Measurements from ENCODE around the gene ZMYND15. TPM values are rescaled to one million over a fixed set of nuclear protein-coding genes. Genes with fewer than 3 reads are reported as not detected.
A peak's percentile ranks its signal among the peaks of the same experiment; 100 is the strongest.
"Not testable (repeated sequence)": the region's sequence is repeated elsewhere in the genome, so short reads cannot be mapped to it uniquely, and the experiment has no call there.

ZMYND15 gene
- total RNA-seq, 1 experiment from 2014 or later = 0.17 TPM

- Histone ChIP-seq H3K9me3 (ENCODE audit: low read depth, low read length, poor library complexity, severe bottlenecking) (no peaks in the 10 kb centered on the region), H3K27me3 (replicated peaks; ENCODE audit: insufficient read depth, low read depth, low read length, poor library complexity) (no peaks in the 10 kb centered on the region), H3K36me3 (ENCODE audit: insufficient read depth, low read length, poor library complexity, severe bottlenecking) (peaks cover 4% of the 10 kb centered on the region), H3K4me3 (ENCODE audit: low read depth, low read length, poor library complexity, severe bottlenecking) (peak overlapping the region; percentile 86), H3K4me1 (ENCODE audit: insufficient read depth, low read length, poor library complexity, severe bottlenecking) (peaks cover 16% of the 10 kb centered on the region), H3K27ac (ENCODE audit: low read depth, low read length, poor library complexity, severe bottlenecking) (peak overlapping the region; percentile 81)
- intact Hi-C loops (cut with micrococcal nuclease; ENCODE audit: unreplicated experiment) = no loop called here
- no peak for TF ChIP-seq CTCF (conservative IDR thresholded peaks at IDR 0.05; ENCODE audit: low read depth, low read length)
- TF ChIP-seq EZH2 (IDR thresholded peaks at IDR 0.05; ENCODE audit: borderline replicate concordance, low read depth, low read length, poor library complexity, severe bottlenecking) = no peak
- ChIA-PET CTCF (interaction anchor here (0.6 to 1.0 kb wide), 2 partner anchors 79 to 180 kb away, joined by 4 to 5 read pairs; no protein-coding TSS in a partner anchor), POLR2A (ENCODE audit: low non-redundant PET) (interaction anchor here (0.7 kb wide), 1 partner anchor 43 kb away, joined by 5 read pairs; no protein-coding TSS in a partner anchor)
- no TSS peak for BruUV-seq (replicated peaks)
- no peak for DNase-seq (ENCODE audit: low spot score)
These were observed 28.7 kb upstream of the ZMYND15 start for GRCh38 chr17:4710693-4711634.

- ChIA-PET CTCF (no interaction called here), POLR2A (ENCODE audit: low non-redundant PET) (no interaction called here)
- Histone ChIP-seq H3K27ac (ENCODE audit: low read depth, low read length, poor library complexity, severe bottlenecking) (peak overlapping the region; percentile 81), H3K4me3 (ENCODE audit: low read depth, low read length, poor library complexity, severe bottlenecking) (peak overlapping the region; percentile 86), H3K9me3 (ENCODE audit: low read depth, low read length, poor library complexity, severe bottlenecking) (no peaks in the 10 kb centered on the region), H3K27me3 (replicated peaks; ENCODE audit: insufficient read depth, low read depth, low read length, poor library complexity) (no peaks in the 10 kb centered on the region), H3K36me3 (ENCODE audit: insufficient read depth, low read length, poor library complexity, severe bottlenecking) (peaks cover 5% of the 10 kb centered on the region), H3K4me1 (ENCODE audit: insufficient read depth, low read length, poor library complexity, severe bottlenecking) (peaks cover 16% of the 10 kb centered on the region)
- intact Hi-C loops (cut with micrococcal nuclease; ENCODE audit: unreplicated experiment) = no loop called here
- no TSS peak for BruUV-seq (replicated peaks)
- no peak for DNase-seq (ENCODE audit: low spot score)
- TF ChIP-seq EZH2 (IDR thresholded peaks at IDR 0.05; ENCODE audit: borderline replicate concordance, low read depth, low read length, poor library complexity, severe bottlenecking) (no peak), CTCF (conservative IDR thresholded peaks at IDR 0.05; ENCODE audit: low read depth, low read length) (no peak)
These were observed 27.9 kb upstream of the ZMYND15 start for GRCh38 chr17:4711661-4712181.

GRCh38 chr17:4712526-4712925 lies 27.1 kb upstream of the ZMYND15 start:
- Histone ChIP-seq H3K27me3 (replicated peaks; ENCODE audit: insufficient read depth, low read depth, low read length, poor library complexity) (no peaks in the 10 kb centered on the region), H3K36me3 (ENCODE audit: insufficient read depth, low read length, poor library complexity, severe bottlenecking) (peaks cover 10% of the 10 kb centered on the region), H3K27ac (ENCODE audit: low read depth, low read length, poor library complexity, severe bottlenecking) (no peak overlapping the region), H3K9me3 (ENCODE audit: low read depth, low read length, poor library complexity, severe bottlenecking) (no peaks in the 10 kb centered on the region), H3K4me3 (ENCODE audit: low read depth, low read length, poor library complexity, severe bottlenecking) (no peak overlapping the region), H3K4me1 (ENCODE audit: insufficient read depth, low read length, poor library complexity, severe bottlenecking) (peaks cover 16% of the 10 kb centered on the region)
- intact Hi-C loops (cut with micrococcal nuclease; ENCODE audit: unreplicated experiment) = no loop called here
- TF ChIP-seq CTCF (conservative IDR thresholded peaks at IDR 0.05; ENCODE audit: low read depth, low read length) = no peak
- no peak for TF ChIP-seq EZH2 (IDR thresholded peaks at IDR 0.05; ENCODE audit: borderline replicate concordance, low read depth, low read length, poor library complexity, severe bottlenecking)
- POLR2A ChIA-PET (ENCODE audit: low non-redundant PET) = no interaction called here
- CTCF ChIA-PET = no interaction called here
- BruUV-seq (replicated peaks) = no TSS peak
- no peak for DNase-seq (ENCODE audit: low spot score)

- DNase-seq (ENCODE audit: low spot score); BruUV-seq (replicated peaks); H3K27ac ChIP-seq (ENCODE audit: low read depth, low read length, poor library complexity, severe bottlenecking); H3K4me3 ChIP-seq (ENCODE audit: low read depth, low read length, poor library complexity, severe bottlenecking); POLR2A ChIA-PET (ENCODE audit: low non-redundant PET); H3K27me3 ChIP-seq (replicated peaks; ENCODE audit: insufficient read depth, low read depth, low read length, poor library complexity); H3K9me3 ChIP-seq (ENCODE audit: low read depth, low read length, poor library complexity, severe bottlenecking); intact Hi-C loops (cut with micrococcal nuclease; ENCODE audit: unreplicated experiment); CTCF ChIA-PET: not testable (repeated sequence)
- peaks cover 16% of the 10 kb centered on the region for H3K4me1 ChIP-seq (ENCODE audit: insufficient read depth, low read length, poor library complexity, severe bottlenecking)
- H3K36me3 ChIP-seq (ENCODE audit: insufficient read depth, low read length, poor library complexity, severe bottlenecking) = peaks cover 13% of the 10 kb centered on the region
These were observed 25.1 kb upstream of the ZMYND15 start for GRCh38 chr17:4714340-4715062.

Measured in A673 (cell line).